ENCODE results near the gene FSCN2.

- TF ChIP-seq CTCF (IDR thresholded peaks at IDR 0.05 in 2 of 3, conservative IDR thresholded peaks at IDR 0.05 in 1 of 3; ENCODE audit: control insufficient read depth in 2 of 3, extremely low read depth in 1 of 3, insufficient read depth in 1 of 3, low read depth in 3 of 3, low read length in 3 of 3) = no peak
- TF ChIP-seq BCL3 (IDR thresholded peaks at IDR 0.05; ENCODE audit: borderline replicate concordance, insufficient read depth, low read depth, low read length, poor library complexity, severe bottlenecking) = no peak
- TF ChIP-seq JUND (IDR thresholded peaks at IDR 0.05; ENCODE audit: low read depth, low read length) = no peak
- TF ChIP-seq HDAC6 (IDR thresholded peaks at IDR 0.05; ENCODE audit: unreplicated experiment) = no peak
- TF ChIP-seq SRF (IDR thresholded peaks at IDR 0.05; ENCODE audit: low read depth in 2 of 2, low read length in 2 of 2) = no peak
- no peak for TF ChIP-seq TCF3 (IDR thresholded peaks at IDR 0.05; ENCODE audit: borderline replicate concordance, insufficient read depth, low read depth, low read length)
- TF ChIP-seq CBX3 (IDR thresholded peaks at IDR 0.05; ENCODE audit: borderline replicate concordance, low read depth) = no peak
- peak; percentile 57; the same call in 1 of the 2 replicates for TF ChIP-seq POLR2A (IDR thresholded peaks at IDR 0.05; ENCODE audit: low read depth, low read length)
- TF ChIP-seq RCOR1 (conservative IDR thresholded peaks at IDR 0.05; ENCODE audit: low read depth, low read length) = no peak
These were observed 10.7 kb downstream of the FSCN2 start for GRCh38 chr17:81538651-81539570.

Data from GM12878 (cell line).